ENCODE results near the gene CAMSAP1. TPM values are rescaled to one million over a fixed set of nuclear protein-coding genes. Genes with fewer than 3 reads are reported as not detected.

The CAMSAP1 gene
- polyA plus RNA-seq, 1 donor from 2014 or later = 58.5 TPM

DNA sequence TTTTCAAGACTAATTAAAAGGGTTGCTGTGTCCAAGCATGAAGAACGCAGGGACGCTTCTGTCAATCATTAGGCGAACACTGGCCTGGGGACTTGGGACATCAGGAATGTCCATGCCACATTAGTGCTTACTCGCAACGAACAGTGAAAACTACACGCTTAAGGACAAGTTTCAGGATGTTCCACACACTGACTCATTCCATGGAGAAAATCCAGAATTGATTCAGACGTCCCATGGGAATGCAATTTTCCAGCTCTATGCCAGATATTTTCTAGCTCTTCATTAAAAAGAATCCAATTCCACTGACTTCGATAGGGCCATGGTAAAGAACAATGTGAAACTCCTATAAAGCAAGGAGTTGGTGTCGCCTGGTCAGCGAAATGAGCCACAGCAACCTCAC, 98.2 kb downstream of the CAMSAP1 start:
- no peaks in the 10 kb centered on the region for H4K20me1 ChIP-seq (ENCODE audit: insufficient read depth)
- H3K4me2 ChIP-seq (ENCODE audit: low read length) = no peak overlapping the region
- no peaks in the 10 kb centered on the region for H3K9me3 ChIP-seq (ENCODE audit: low read length)
- TF ChIP-seq SMC3 (conservative IDR thresholded peaks at IDR 0.05; ENCODE audit: poor library complexity) = no peak
- TF ChIP-seq MXI1 (conservative IDR thresholded peaks at IDR 0.05; ENCODE audit: poor library complexity, severe bottlenecking) = no peak
- no peak for TF ChIP-seq EP300 (conservative IDR thresholded peaks at IDR 0.05; ENCODE audit: poor library complexity, severe bottlenecking)
- no peak for TF ChIP-seq POLR2AphosphoS5 (IDR thresholded peaks at IDR 0.05)
- TF ChIP-seq CTCF (IDR thresholded peaks at IDR 0.05; ENCODE audit: poor library complexity, severe bottlenecking) = no peak
- no peak for TF ChIP-seq REST (IDR thresholded peaks at IDR 0.05; ENCODE audit: borderline replicate concordance)
- TF ChIP-seq EZH2 (IDR thresholded peaks at IDR 0.05; ENCODE audit: borderline replicate concordance, insufficient read depth, low read length, poor library complexity, severe bottlenecking) = no peak
- no peak for TF ChIP-seq RAD21 (conservative IDR thresholded peaks at IDR 0.05)
- TF ChIP-seq TAF1 (IDR thresholded peaks at IDR 0.05; ENCODE audit: low read depth) = no peak
- H3K79me2 ChIP-seq (replicated peaks; ENCODE audit: insufficient read depth, low read length) = no peaks in the 10 kb centered on the region
- H3K36me3 ChIP-seq (ENCODE audit: insufficient read depth, low read length) = peaks cover 10% of the 10 kb centered on the region
- H3K27ac ChIP-seq (ENCODE audit: low read length) = no peak overlapping the region
- H3K27me3 ChIP-seq (ENCODE audit: insufficient read depth, low read depth, low read length) = no peaks in the 10 kb centered on the region
- no peaks in the 10 kb centered on the region for H3K9me2 ChIP-seq (ENCODE audit: insufficient read depth, low read length)
- no peaks in the 10 kb centered on the region for H3F3A ChIP-seq (ENCODE audit: insufficient read depth, low read length, poor library complexity, severe bottlenecking)
- H2AFZ ChIP-seq (ENCODE audit: low read depth, low read length) = no peak overlapping the region
- no peak overlapping the region for H3K4me3 ChIP-seq (ENCODE audit: low read length)
- H3K9ac ChIP-seq (ENCODE audit: low read length) = no peak overlapping the region

DNA sequence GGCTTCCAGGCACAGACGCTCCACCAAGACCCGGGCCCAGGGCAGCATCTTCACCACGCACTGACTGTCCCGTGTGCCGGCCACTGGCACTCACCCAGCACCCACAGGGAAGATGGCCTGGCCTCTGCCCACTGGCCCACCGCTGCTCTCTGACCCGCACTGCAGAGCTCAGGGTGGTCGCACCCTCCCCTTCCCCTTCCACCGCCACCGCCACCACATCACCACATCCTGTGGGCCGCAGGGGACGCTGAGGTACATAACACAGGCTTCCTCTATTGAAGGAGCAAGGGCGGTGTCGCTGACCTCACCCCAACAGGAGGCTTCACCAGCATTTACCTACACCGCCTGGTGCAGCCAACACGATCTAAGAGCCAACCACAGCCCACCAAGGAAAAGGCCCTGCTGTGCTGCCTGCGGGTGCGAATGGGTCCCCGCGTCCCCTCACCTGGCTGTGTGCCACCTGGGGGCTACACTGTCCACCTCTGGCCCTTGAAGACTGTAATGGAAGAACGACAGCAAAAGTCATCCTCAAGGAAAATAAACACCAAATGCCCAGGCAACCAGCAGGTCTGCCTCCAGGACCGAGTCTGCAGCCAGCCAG, 101.8 kb downstream of the CAMSAP1 start:
- no peaks in the 10 kb centered on the region for H3F3A ChIP-seq (ENCODE audit: insufficient read depth, low read length, poor library complexity, severe bottlenecking)
- no peaks in the 10 kb centered on the region for H3K36me3 ChIP-seq (ENCODE audit: insufficient read depth, low read length)
- TF ChIP-seq EP300 (conservative IDR thresholded peaks at IDR 0.05; ENCODE audit: poor library complexity, severe bottlenecking) (no peak), POLR2AphosphoS5 (IDR thresholded peaks at IDR 0.05) (peak; percentile 31)
- no peak overlapping the region for H3K27ac ChIP-seq (ENCODE audit: low read length)
- no peaks in the 10 kb centered on the region for H3K27me3 ChIP-seq (ENCODE audit: insufficient read depth, low read depth, low read length)
- no peaks in the 10 kb centered on the region for H3K79me2 ChIP-seq (replicated peaks; ENCODE audit: insufficient read depth, low read length)
- H2AFZ ChIP-seq (ENCODE audit: low read depth, low read length) = no peak overlapping the region
- H3K9ac ChIP-seq (ENCODE audit: low read length) = no peak overlapping the region
- H4K20me1 ChIP-seq (ENCODE audit: insufficient read depth) = no peaks in the 10 kb centered on the region
- H3K9me2 ChIP-seq (ENCODE audit: insufficient read depth, low read length) = no peaks in the 10 kb centered on the region
- no peak overlapping the region for H3K4me2 ChIP-seq (ENCODE audit: low read length)
- no peaks in the 10 kb centered on the region for H3K9me3 ChIP-seq (ENCODE audit: low read length)
- H3K4me3 ChIP-seq (ENCODE audit: low read length) = no peak overlapping the region

All from neural cell (in vitro differentiated cells).